GM19099 (cell line): Measurements from ENCODE around the gene KDM2B.

Experiments
- POLR2A ChIP-seq: IDR thresholded peaks from 3 replicates; pipeline ENCODE4 v1.6.1; 2011; ENCODE audit warnings: low read depth; ENCODE audit not compliant: insufficient read length; ENCODE audit errors: extremely low read depth

The KDM2B gene

GRCh38 chr12:121511916-121512315 is 68.9 kb downstream of the KDM2B start:
- no peak for TF ChIP-seq POLR2A

GRCh38 chr12:121509339-121509738 is 71.5 kb downstream of the KDM2B start:
- no peak for TF ChIP-seq POLR2A

- TF ChIP-seq POLR2A: no peak
Measured at GRCh38 chr12:121508533-121508932, 72.3 kb downstream of the KDM2B start.

- TF ChIP-seq POLR2A: no peak
Measured at GRCh38 chr12:121507984-121508383, 72.8 kb downstream of the KDM2B start.

- no peak for TF ChIP-seq POLR2A
Measured at GRCh38 chr12:121507245-121507644, 73.6 kb downstream of the KDM2B start.

- no peak for TF ChIP-seq POLR2A
Measured at GRCh38 chr12:121505513-121505912, 75.3 kb downstream of the KDM2B start.

GRCh38 chr12:121504505-121504904 is 76.3 kb downstream of the KDM2B start:
- TF ChIP-seq POLR2A: no peak

- no peak for TF ChIP-seq POLR2A
Measured at GRCh38 chr12:121503395-121503794, 77.4 kb downstream of the KDM2B start.

- TF ChIP-seq POLR2A: no peak
Measured at GRCh38 chr12:121501946-121502345, 78.9 kb downstream of the KDM2B start.

- TF ChIP-seq POLR2A: no peak
Measured at GRCh38 chr12:121499929-121500793, 80.7 kb downstream of the KDM2B start.

- no peak for TF ChIP-seq POLR2A
Measured at GRCh38 chr12:121495746-121496145, 85.1 kb downstream of the KDM2B start.

- no peak for TF ChIP-seq POLR2A
Measured at GRCh38 chr12:121494093-121494787, 86.6 kb downstream of the KDM2B start.

- TF ChIP-seq POLR2A: no peak
Measured at GRCh38 chr12:121490401-121491281, 90.2 kb downstream of the KDM2B start.

GRCh38 chr12:121489874-121490273 is 90.9 kb downstream of the KDM2B start:
- no peak for TF ChIP-seq POLR2A

GRCh38 chr12:121484967-121485366 is 95.9 kb downstream of the KDM2B start:
- no peak for TF ChIP-seq POLR2A

GRCh38 chr12:121483949-121484348 is 96.9 kb downstream of the KDM2B start:
- no peak for TF ChIP-seq POLR2A

- no peak for TF ChIP-seq POLR2A
Measured at GRCh38 chr12:121476477-121476876, 104.3 kb downstream of the KDM2B start.
